ENCODE measurements around the gene FBXO17. TPM values are rescaled to one million over a fixed set of nuclear protein-coding genes. Genes with fewer than 3 reads are reported as not detected.
"Not testable (repeated sequence)": the region's sequence is repeated elsewhere in the genome, so short reads cannot be mapped to it uniquely, and the experiment has no call there.

FBXO17 gene
- total RNA-seq, 1 experiment from 2014 or later = 24.2 TPM

- intact Hi-C loops (cut with micrococcal nuclease; ENCODE audit: unreplicated experiment) = no loop called here
- CTCF ChIA-PET = no interaction called here
- no TSS peak for BruUV-seq (replicated peaks)
- Mint-ChIP-seq H3K36me3 (ENCODE audit: insufficient read depth, unreplicated experiment) (peaks cover 20% of the 10 kb centered on the region), H3K4me3 (ENCODE audit: low read depth, unreplicated experiment) (no peak overlapping the region), H3K27ac (ENCODE audit: unreplicated experiment) (no peak overlapping the region), H3K27me3 (ENCODE audit: unreplicated experiment) (no peaks in the 10 kb centered on the region), H3K4me1 (ENCODE audit: low read depth, unreplicated experiment) (no peaks in the 10 kb centered on the region), H3K9me3 (ENCODE audit: low read depth, unreplicated experiment) (no peaks in the 10 kb centered on the region)
- TF ChIP-seq CTCF (IDR thresholded peaks at IDR 0.05; ENCODE audit: unreplicated experiment) = no peak
- DNase-seq = no peak
These were observed 33.6 kb downstream of the FBXO17 start for GRCh38 chr19:38941979-38942378.

GRCh38 chr19:38941466-38941865 is 34.1 kb downstream of the FBXO17 start:
- H3K4me1 Mint-ChIP-seq (ENCODE audit: low read depth, unreplicated experiment); H3K4me3 Mint-ChIP-seq (ENCODE audit: low read depth, unreplicated experiment); DNase-seq; H3K9me3 Mint-ChIP-seq (ENCODE audit: low read depth, unreplicated experiment); CTCF ChIA-PET; H3K27me3 Mint-ChIP-seq (ENCODE audit: unreplicated experiment); H3K27ac Mint-ChIP-seq (ENCODE audit: unreplicated experiment); intact Hi-C loops (cut with micrococcal nuclease; ENCODE audit: unreplicated experiment): not testable (repeated sequence)
- BruUV-seq (replicated peaks) = TSS peak; percentile 24
- H3K36me3 Mint-ChIP-seq (ENCODE audit: insufficient read depth, unreplicated experiment) = peaks cover 15% of the 10 kb centered on the region

- Mint-ChIP-seq H3K36me3 (ENCODE audit: insufficient read depth, unreplicated experiment) (peaks cover 13% of the 10 kb centered on the region), H3K4me1 (ENCODE audit: low read depth, unreplicated experiment) (no peaks in the 10 kb centered on the region), H3K4me3 (ENCODE audit: low read depth, unreplicated experiment) (no peak overlapping the region), H3K27me3 (ENCODE audit: unreplicated experiment) (no peaks in the 10 kb centered on the region), H3K9me3 (ENCODE audit: low read depth, unreplicated experiment) (no peaks in the 10 kb centered on the region), H3K27ac (ENCODE audit: unreplicated experiment) (no peak overlapping the region)
- TF ChIP-seq CTCF (IDR thresholded peaks at IDR 0.05; ENCODE audit: unreplicated experiment) = no peak
- CTCF ChIA-PET = interaction anchor here (1.4 kb wide), 1 partner anchor 9 kb away, joined by 3 read pairs; no protein-coding TSS in a partner anchor
- BruUV-seq (replicated peaks) = no TSS peak
- DNase-seq = no peak
- intact Hi-C loops (cut with micrococcal nuclease; ENCODE audit: unreplicated experiment) = loop anchor here (10.0 kb wide), 1 partner anchor 215 kb away; no protein-coding TSS in a partner anchor
These were observed 35.6 kb downstream of the FBXO17 start for GRCh38 chr19:38939957-38940356.

GRCh38 chr19:38933544-38933943 is 42.0 kb downstream of the FBXO17 start:
- peak overlapping the region; percentile 43 for H3K27ac Mint-ChIP-seq (ENCODE audit: unreplicated experiment)
- CTCF ChIA-PET = interaction anchor here (0.6 to 1.1 kb wide), 5 partner anchors 19 to 535 kb away, joined by 3 to 4 read pairs (median 3); no protein-coding TSS in a partner anchor
- no peaks in the 10 kb centered on the region for H3K27me3 Mint-ChIP-seq (ENCODE audit: unreplicated experiment)
- no peak for TF ChIP-seq CTCF (IDR thresholded peaks at IDR 0.05; ENCODE audit: unreplicated experiment)
- peaks cover 63% of the 10 kb centered on the region for H3K36me3 Mint-ChIP-seq (ENCODE audit: insufficient read depth, unreplicated experiment)
- H3K9me3 Mint-ChIP-seq (ENCODE audit: low read depth, unreplicated experiment) = peaks cover 2% of the 10 kb centered on the region
- no peak for DNase-seq
- intact Hi-C loops (cut with micrococcal nuclease; ENCODE audit: unreplicated experiment) = loop anchor here (5.0 to 10.0 kb wide), 3 partner anchors 209 to 531 kb away; partner anchors contain the start of gene FAM98C
- H3K4me1 Mint-ChIP-seq (ENCODE audit: low read depth, unreplicated experiment) = peaks cover 19% of the 10 kb centered on the region
- no peak overlapping the region for H3K4me3 Mint-ChIP-seq (ENCODE audit: low read depth, unreplicated experiment)
- no TSS peak for BruUV-seq (replicated peaks)

GRCh38 chr19:38932425-38933179 is 42.9 kb downstream of the FBXO17 start:
- Mint-ChIP-seq H3K36me3 (ENCODE audit: insufficient read depth, unreplicated experiment) (peaks cover 72% of the 10 kb centered on the region), H3K9me3 (ENCODE audit: low read depth, unreplicated experiment) (peaks cover 2% of the 10 kb centered on the region), H3K4me3 (ENCODE audit: low read depth, unreplicated experiment) (peak overlapping the region; percentile 98), H3K4me1 (ENCODE audit: low read depth, unreplicated experiment) (peaks cover 23% of the 10 kb centered on the region), H3K27me3 (ENCODE audit: unreplicated experiment) (no peaks in the 10 kb centered on the region), H3K27ac (ENCODE audit: unreplicated experiment) (peak overlapping the region; percentile 43)
- CTCF ChIA-PET = interaction anchor here (0.6 to 1.1 kb wide), 3 partner anchors 20 to 534 kb away, joined by 3 to 4 read pairs (median 3); no protein-coding TSS in a partner anchor
- DNase-seq = peak; percentile 46
- no TSS peak for BruUV-seq (replicated peaks)
- no peak for TF ChIP-seq CTCF (IDR thresholded peaks at IDR 0.05; ENCODE audit: unreplicated experiment)
- intact Hi-C loops (cut with micrococcal nuclease; ENCODE audit: unreplicated experiment) = loop anchor here (5.0 to 10.0 kb wide), 3 partner anchors 208 to 530 kb away; partner anchors contain the start of gene FAM98C
